Measurements from ENCODE around the gene KIF26B.

- TF ChIP-seq, protein P1, sequence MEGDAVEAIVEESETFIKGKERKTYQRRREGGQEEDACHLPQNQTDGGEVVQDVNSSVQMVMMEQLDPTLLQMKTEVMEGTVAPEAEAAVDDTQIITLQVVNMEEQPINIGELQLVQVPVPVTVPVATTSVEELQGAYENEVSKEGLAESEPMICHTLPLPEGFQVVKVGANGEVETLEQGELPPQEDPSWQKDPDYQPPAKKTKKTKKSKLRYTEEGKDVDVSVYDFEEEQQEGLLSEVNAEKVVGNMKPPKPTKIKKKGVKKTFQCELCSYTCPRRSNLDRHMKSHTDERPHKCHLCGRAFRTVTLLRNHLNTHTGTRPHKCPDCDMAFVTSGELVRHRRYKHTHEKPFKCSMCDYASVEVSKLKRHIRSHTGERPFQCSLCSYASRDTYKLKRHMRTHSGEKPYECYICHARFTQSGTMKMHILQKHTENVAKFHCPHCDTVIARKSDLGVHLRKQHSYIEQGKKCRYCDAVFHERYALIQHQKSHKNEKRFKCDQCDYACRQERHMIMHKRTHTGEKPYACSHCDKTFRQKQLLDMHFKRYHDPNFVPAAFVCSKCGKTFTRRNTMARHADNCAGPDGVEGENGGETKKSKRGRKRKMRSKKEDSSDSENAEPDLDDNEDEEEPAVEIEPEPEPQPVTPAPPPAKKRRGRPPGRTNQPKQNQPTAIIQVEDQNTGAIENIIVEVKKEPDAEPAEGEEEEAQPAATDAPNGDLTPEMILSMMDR (IDR thresholded peaks at IDR 0.05; ENCODE audit: low read length): no peak
- no peak for TF ChIP-seq EZH2 (IDR thresholded peaks at IDR 0.05; ENCODE audit: borderline replicate concordance, low read length)
Observed at GRCh38 chr1:245687152-245687635, 532.4 kb downstream of the KIF26B start.
